ENCODE data around the gene TEDC2. TPM values are rescaled to one million over a fixed set of nuclear protein-coding genes. Genes with fewer than 3 reads are reported as not detected.

The TEDC2 gene
- total RNA-seq, 2 experiments from 2014 or later: 48.0 to 110 TPM

DNA sequence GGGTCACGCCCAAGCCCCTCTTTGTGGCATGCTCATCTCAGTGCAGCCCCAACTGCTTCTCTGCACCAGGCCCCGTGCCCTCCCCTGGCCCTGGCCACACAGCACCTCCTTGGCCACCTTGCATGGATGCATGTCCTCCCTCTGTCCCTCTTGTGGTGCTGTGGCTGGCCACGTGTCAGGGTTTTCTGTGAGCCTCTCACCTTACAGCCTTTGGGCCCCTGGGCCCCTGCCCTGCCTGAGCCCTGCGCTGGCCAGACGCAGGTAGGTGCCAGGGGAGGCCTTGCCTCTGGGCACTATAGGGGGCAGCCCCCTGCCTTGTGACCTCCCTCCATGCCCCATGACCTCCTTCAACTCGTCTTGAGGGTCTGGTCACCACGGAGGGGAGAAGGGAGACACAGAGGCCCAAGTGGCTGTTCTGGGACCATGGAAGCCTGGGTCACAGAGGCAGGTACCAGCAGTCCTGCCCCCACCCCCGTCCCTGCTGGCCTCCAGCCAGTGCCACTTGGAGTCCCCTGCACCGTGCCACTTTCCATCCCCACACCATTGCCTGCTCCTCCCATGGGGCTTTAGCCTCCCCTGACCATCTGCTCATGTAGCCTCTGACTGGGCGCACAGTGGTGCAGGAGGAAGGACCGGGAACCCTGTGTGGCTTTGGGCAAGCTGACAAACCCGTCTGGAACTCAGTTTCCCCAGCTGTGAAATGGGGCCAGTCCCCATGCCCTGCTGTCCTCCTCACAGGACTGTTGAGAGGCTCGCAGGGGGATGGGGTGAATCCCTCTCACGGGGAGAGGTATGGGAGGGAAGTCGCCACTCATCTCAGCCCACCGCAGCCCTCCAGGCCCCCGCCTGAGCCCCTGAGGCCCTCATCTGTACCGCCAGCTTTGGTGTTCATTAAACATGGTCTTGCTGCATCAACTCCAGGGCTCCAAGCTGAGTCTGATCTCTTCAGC lies 42.3 kb downstream of the TEDC2 start:
- Histone ChIP-seq H3K36me3 (ENCODE audit: insufficient read depth, low read length) (peaks cover 27% of the 10 kb centered on the region), H3K4me2 (ENCODE audit: low read length) (no peak overlapping the region; the same call in 1 of the 2 replicates), H2AFZ (ENCODE audit: low read length) (no peak overlapping the region), H3K4me1 (ENCODE audit: insufficient read depth, low read length, poor library complexity, severe bottlenecking) (peaks cover 18% of the 10 kb centered on the region), H4K20me1 (ENCODE audit: insufficient read depth, low read length) (no peaks in the 10 kb centered on the region), H3K9me2 (ENCODE audit: insufficient read depth, low read length) (no peaks in the 10 kb centered on the region), H3K79me2 (ENCODE audit: insufficient read depth, low read depth, low read length) (no peaks in the 10 kb centered on the region), H3K4me3 (ENCODE audit: low read depth, low read length, poor library complexity, severe bottlenecking) (no peak overlapping the region), H3K9me3 (ENCODE audit: low read length) (no peaks in the 10 kb centered on the region), H3K27ac (ENCODE audit: low read depth, low read length, poor library complexity, severe bottlenecking) (no peak overlapping the region)
- ChIA-PET POLR2A (interaction anchor here (1.0 kb wide), 1 partner anchor 32 kb away, joined by 3 read pairs; no protein-coding TSS in a partner anchor), CTCF (ENCODE audit: unreplicated experiment) (no interaction called here)
- no peak for DNase-seq (ENCODE audit: low spot score)
- no TSS peak for BruUV-seq (replicated peaks)
- TF ChIP-seq, protein P1, sequence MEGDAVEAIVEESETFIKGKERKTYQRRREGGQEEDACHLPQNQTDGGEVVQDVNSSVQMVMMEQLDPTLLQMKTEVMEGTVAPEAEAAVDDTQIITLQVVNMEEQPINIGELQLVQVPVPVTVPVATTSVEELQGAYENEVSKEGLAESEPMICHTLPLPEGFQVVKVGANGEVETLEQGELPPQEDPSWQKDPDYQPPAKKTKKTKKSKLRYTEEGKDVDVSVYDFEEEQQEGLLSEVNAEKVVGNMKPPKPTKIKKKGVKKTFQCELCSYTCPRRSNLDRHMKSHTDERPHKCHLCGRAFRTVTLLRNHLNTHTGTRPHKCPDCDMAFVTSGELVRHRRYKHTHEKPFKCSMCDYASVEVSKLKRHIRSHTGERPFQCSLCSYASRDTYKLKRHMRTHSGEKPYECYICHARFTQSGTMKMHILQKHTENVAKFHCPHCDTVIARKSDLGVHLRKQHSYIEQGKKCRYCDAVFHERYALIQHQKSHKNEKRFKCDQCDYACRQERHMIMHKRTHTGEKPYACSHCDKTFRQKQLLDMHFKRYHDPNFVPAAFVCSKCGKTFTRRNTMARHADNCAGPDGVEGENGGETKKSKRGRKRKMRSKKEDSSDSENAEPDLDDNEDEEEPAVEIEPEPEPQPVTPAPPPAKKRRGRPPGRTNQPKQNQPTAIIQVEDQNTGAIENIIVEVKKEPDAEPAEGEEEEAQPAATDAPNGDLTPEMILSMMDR (conservative IDR thresholded peaks at IDR 0.05; ENCODE audit: low read length): no peak
- TF ChIP-seq EZH2phosphoT487 (IDR thresholded peaks at IDR 0.05; ENCODE audit: borderline replicate concordance, low read depth, low read length): no peak
- intact Hi-C loops (cut with micrococcal nuclease; ENCODE audit: unreplicated experiment): loop anchor here (1.0 to 2.0 kb wide), 2 partner anchors 27 to 72 kb away; partner anchors contain the start of gene TBC1D24

DNA sequence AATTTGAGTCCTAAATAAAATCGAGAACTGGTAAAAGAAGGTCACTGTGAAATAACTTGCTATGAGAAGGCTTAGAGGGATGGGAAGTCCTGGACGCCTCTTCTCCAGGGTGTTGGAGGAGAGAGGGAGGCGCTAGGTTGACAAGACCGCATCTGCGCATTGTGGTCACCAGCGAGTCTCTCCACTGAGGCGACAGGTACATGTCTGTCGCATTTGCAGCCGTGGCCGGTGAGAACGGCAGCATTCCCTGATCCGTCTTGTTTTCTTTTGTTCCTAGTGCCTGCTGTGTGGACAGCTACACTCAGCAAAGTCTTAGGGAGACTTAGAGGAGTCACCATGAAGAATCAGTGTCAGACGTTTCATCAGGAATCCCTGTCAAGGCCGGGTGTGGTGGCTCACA lies 45.8 kb downstream of the TEDC2 start:
- POLR2A ChIA-PET: no interaction called here
- no peak overlapping the region for H3K27ac ChIP-seq (ENCODE audit: low read depth, low read length, poor library complexity, severe bottlenecking)

More for the DNA sequence above, 45.8 kb downstream of the TEDC2 start:
- CTCF ChIA-PET (ENCODE audit: unreplicated experiment): no interaction called here
- no peak for TF ChIP-seq EZH2phosphoT487 (IDR thresholded peaks at IDR 0.05; ENCODE audit: borderline replicate concordance, low read depth, low read length)
- TF ChIP-seq, protein P1 (conservative IDR thresholded peaks at IDR 0.05; ENCODE audit: low read length): no peak
- intact Hi-C loops (cut with micrococcal nuclease; ENCODE audit: unreplicated experiment): no loop called here
- H3K4me2 ChIP-seq (ENCODE audit: low read length): no peak overlapping the region
- no peak for DNase-seq (ENCODE audit: low spot score)
- no peak overlapping the region for H3K4me3 ChIP-seq (ENCODE audit: low read depth, low read length, poor library complexity, severe bottlenecking)
- no TSS peak for BruUV-seq (replicated peaks)
- no peaks in the 10 kb centered on the region for H3K9me3 ChIP-seq (ENCODE audit: low read length)
- no peaks in the 10 kb centered on the region for H4K20me1 ChIP-seq (ENCODE audit: insufficient read depth, low read length)
- H3K79me2 ChIP-seq (ENCODE audit: insufficient read depth, low read depth, low read length): no peaks in the 10 kb centered on the region
- H2AFZ ChIP-seq (ENCODE audit: low read length): no peak overlapping the region
- peaks cover 42% of the 10 kb centered on the region for H3K4me1 ChIP-seq (ENCODE audit: insufficient read depth, low read length, poor library complexity, severe bottlenecking)
- H3K9me2 ChIP-seq (ENCODE audit: insufficient read depth, low read length): no peaks in the 10 kb centered on the region
- H3K36me3 ChIP-seq (ENCODE audit: insufficient read depth, low read length): peaks cover 14% of the 10 kb centered on the region; the same call in 1 of the 2 replicates
